HEK293T (cell line): ENCODE results near the gene CYREN.

ENCODE experiments used
- CTCF ChIA-PET: fragments of 350-600 bp; formaldehyde crosslinking; extraction: SDS; loops from one replicate; lab custom pipeline; 2021; ENCODE audit warnings: antibody characterized with exemption, inconsistent platforms; lab: Yijun Ruan, JAX
- POLR2A ChIA-PET: fragments of 350-600 bp; formaldehyde crosslinking; extraction: SDS; loops from one replicate; lab custom pipeline; 2020; ENCODE audit warnings: antibody characterized with exemption, inconsistent platforms; lab: Yijun Ruan, JAX
- DNase-seq: peaks from one replicate; pipeline ENCODE4 v3.0.0; 2012; ENCODE audit warnings: mixed read lengths; ENCODE audit errors: extremely low spot score
- ARNT ChIP-seq: fragments of 450-650 bp; IDR thresholded peaks from 2 replicates; pipeline ENCODE4 v1.6.1; 2017; ENCODE audit warnings: mild to moderate bottlenecking
- BHLHE40 ChIP-seq: fragments of 450-650 bp; IDR thresholded peaks from 2 replicates; pipeline ENCODE4 v1.6.1; 2016; ENCODE audit warnings: mild to moderate bottlenecking, moderate library complexity, borderline replicate concordance
- CTBP1 ChIP-seq: fragments of 450-650 bp; IDR thresholded peaks from 2 replicates; pipeline ENCODE4 v1.6.1; 2016; ENCODE audit warnings: borderline replicate concordance
- ELF4 ChIP-seq: fragments of 450-650 bp; IDR thresholded peaks from 2 replicates; pipeline ENCODE4 v1.6.1; 2017; ENCODE audit warnings: antibody characterized with exemption
- FOXA1 ChIP-seq: fragments of 450-650 bp; IDR thresholded peaks from 2 replicates; pipeline ENCODE4 v1.6.1; 2016; ENCODE audit warnings: mild to moderate bottlenecking
- FOXK2 ChIP-seq: fragments of 450-650 bp; IDR thresholded peaks from 2 replicates; pipeline ENCODE4 v1.6.1; 2016; ENCODE audit warnings: mild to moderate bottlenecking
- FOXM1 ChIP-seq: fragments of 450-650 bp; IDR thresholded peaks from 2 replicates; pipeline ENCODE4 v1.6.1; 2017; ENCODE audit warnings: mild to moderate bottlenecking, borderline replicate concordance
- HDGF ChIP-seq: fragments of 450-650 bp; IDR thresholded peaks from 2 replicates; pipeline ENCODE4 v1.6.1; 2017; ENCODE audit warnings: antibody characterized with exemption, borderline replicate concordance
- L3MBTL2 ChIP-seq: fragments of 450-650 bp; conservative IDR thresholded peaks from 2 replicates; pipeline ENCODE4 v1.6.1; 2016; ENCODE audit warnings: mild to moderate bottlenecking
- LEF1 ChIP-seq: fragments of 450-650 bp; IDR thresholded peaks from 2 replicates; pipeline ENCODE4 v1.6.1; 2017; ENCODE audit warnings: mild to moderate bottlenecking, borderline replicate concordance
- NFRKB ChIP-seq: fragments of 450-650 bp; IDR thresholded peaks from 2 replicates; pipeline ENCODE4 v1.6.1; 2016; ENCODE audit warnings: mild to moderate bottlenecking, moderate library complexity
- PKNOX1 ChIP-seq: fragments of 450-650 bp; IDR thresholded peaks from 2 replicates; pipeline ENCODE4 v1.6.1; 2016
- SP1 ChIP-seq: fragments of 450-650 bp; IDR thresholded peaks from 2 replicates; pipeline ENCODE4 v1.6.1; 2017
- SUZ12 ChIP-seq: fragments of 450-650 bp; IDR thresholded peaks from 2 replicates; pipeline ENCODE4 v1.6.1; 2016; ENCODE audit warnings: mild to moderate bottlenecking
- TARDBP ChIP-seq: fragments of 450-650 bp; IDR thresholded peaks from 2 replicates; pipeline ENCODE4 v1.6.1; 2016
- ZNF384 ChIP-seq: fragments of 450-650 bp; IDR thresholded peaks from 2 replicates; pipeline ENCODE4 v1.6.1; 2016

The CYREN gene

GRCh38 chr7:135186261-135186540 is 15.7 kb upstream of the CYREN start:
- CTCF ChIA-PET: interaction anchor here (0.6 kb wide), 1 partner anchor 34 kb away, joined by 3 read pairs; no protein-coding TSS in a partner anchor
- no peak for DNase-seq
- POLR2A ChIA-PET: no interaction called here
- TF ChIP-seq PKNOX1 (no peak), TARDBP (no peak), ARNT (no peak), SUZ12 (no peak), FOXK2 (no peak), NFRKB (no peak), BHLHE40 (no peak), HDGF (no peak), CTBP1 (no peak), ZNF384 (no peak), SP1 (no peak), FOXM1 (no peak), LEF1 (no peak)

- CTCF ChIA-PET: interaction anchor here (0.6 kb wide), 1 partner anchor 35 kb away, joined by 3 read pairs; no protein-coding TSS in a partner anchor
- TF ChIP-seq ELF4: no peak
- no peak for TF ChIP-seq NFRKB
- no peak for TF ChIP-seq HDGF
- no peak for TF ChIP-seq L3MBTL2
- no peak for TF ChIP-seq ARNT
- TF ChIP-seq FOXM1: no peak
- TF ChIP-seq ZNF384: no peak
- no peak for TF ChIP-seq LEF1
- no peak for TF ChIP-seq TARDBP
- TF ChIP-seq BHLHE40: no peak
- TF ChIP-seq SUZ12: no peak
- TF ChIP-seq FOXK2: no peak
- no peak for TF ChIP-seq SP1
- no peak for TF ChIP-seq FOXA1
- no peak for TF ChIP-seq CTBP1
- TF ChIP-seq PKNOX1: no peak
- DNase-seq: no peak
- POLR2A ChIA-PET: no interaction called here
Observed at GRCh38 chr7:135185471-135186260, 15.2 kb upstream of the CYREN start.

GRCh38 chr7:135184254-135184841 is 13.8 kb upstream of the CYREN start:
- CTCF ChIA-PET: no interaction called here
- POLR2A ChIA-PET: no interaction called here

GRCh38 chr7:135183478-135183877 is 13.0 kb upstream of the CYREN start:
- POLR2A ChIA-PET: no interaction called here
- CTCF ChIA-PET: no interaction called here
- TF ChIP-seq L3MBTL2 (no peak), BHLHE40 (no peak), TARDBP (no peak)
- DNase-seq: no peak

More at GRCh38 chr7:135184254-135184841, 13.8 kb upstream of the CYREN start:
- no peak for TF ChIP-seq LEF1
- TF ChIP-seq ARNT: no peak
- no peak for TF ChIP-seq FOXM1
- no peak for TF ChIP-seq L3MBTL2
- no peak for TF ChIP-seq SP1
- no peak for TF ChIP-seq PKNOX1
- TF ChIP-seq FOXA1: no peak
- TF ChIP-seq HDGF: no peak
- TF ChIP-seq FOXK2: no peak
- no peak for TF ChIP-seq BHLHE40
- no peak for TF ChIP-seq ZNF384
- no peak for TF ChIP-seq TARDBP
- DNase-seq: no peak

GRCh38 chr7:135181929-135182678 is 11.6 kb upstream of the CYREN start:
- ChIA-PET CTCF (no interaction called here), POLR2A (no interaction called here)
- no peak for TF ChIP-seq PKNOX1
- DNase-seq: no peak
